C4-2B (cell line): ENCODE measurements around the gene RPL27.
"Not testable (repeated sequence)": the region's sequence is repeated elsewhere in the genome, so short reads cannot be mapped to it uniquely, and the experiment has no call there.

Source experiments
- H3K27ac ChIP-seq: fragments of 450-650 bp; 2 replicates; pipeline ENCODE4 v1.5.1; 2017
- CTCF ChIP-seq: fragments of 450-650 bp; conservative IDR thresholded peaks from 2 replicates; pipeline ENCODE4 v1.5.1; 2017; ENCODE audit warnings: mild to moderate bottlenecking
- ZFX ChIP-seq: fragments of 450-650 bp; IDR thresholded peaks from 2 replicates; pipeline ENCODE4 v1.6.1; 2017

RPL27 gene

GRCh38 chr17:42985225-42985624, 13.0 kb upstream of the RPL27 start:
- TF ChIP-seq CTCF (no peak), ZFX (no peak)
- H3K27ac ChIP-seq, result peak overlapping the region; percentile 98

- TF ChIP-seq ZFX (no peak), CTCF (no peak)
- H3K27ac ChIP-seq, result peak overlapping the region; percentile 70
Measured at GRCh38 chr17:42989141-42989540, 9.1 kb upstream of the RPL27 start.

GRCh38 chr17:42989726-42990652, 8.2 kb upstream of the RPL27 start:
- no peak for TF ChIP-seq CTCF
- TF ChIP-seq ZFX, result no peak
- peak overlapping the region; percentile 70 for H3K27ac ChIP-seq

GRCh38 chr17:42991471-42991870, 6.7 kb upstream of the RPL27 start:
- no peak overlapping the region for H3K27ac ChIP-seq
- no peak for TF ChIP-seq ZFX
- TF ChIP-seq CTCF, result no peak

- H3K27ac ChIP-seq, result no peak overlapping the region
- TF ChIP-seq ZFX, result no peak
- TF ChIP-seq CTCF, result no peak
Measured at GRCh38 chr17:42992872-42993271, 5.3 kb upstream of the RPL27 start.

GRCh38 chr17:42993913-42994312, 4.3 kb upstream of the RPL27 start:
- not testable (repeated sequence) for H3K27ac ChIP-seq

- TF ChIP-seq ZFX, result no peak
- no peak for TF ChIP-seq CTCF
- H3K27ac ChIP-seq, result peak overlapping the region; percentile 96
Measured at GRCh38 chr17:42997390-42997983, 732 bp upstream of the RPL27 start.
